ENCODE data around the gene PDE11A.

DNA sequence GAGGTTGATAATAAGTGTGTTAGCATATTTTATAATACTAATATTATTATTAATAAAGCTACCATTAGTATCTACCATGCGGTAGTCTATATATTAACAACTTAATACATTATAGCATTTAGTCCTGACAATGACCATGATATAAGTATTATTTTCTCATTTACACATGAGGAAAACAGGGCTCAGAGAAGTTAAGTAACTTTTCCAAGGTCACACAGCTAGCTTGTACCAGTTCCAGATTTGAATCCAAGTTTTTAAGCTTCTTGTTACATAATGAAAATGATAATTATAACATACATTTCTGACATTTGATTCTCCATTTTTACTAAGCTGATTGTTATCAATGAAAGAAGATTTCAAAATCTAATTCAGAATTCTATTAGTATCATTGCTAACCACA is 369.4 kb downstream of the PDE11A start:
- TF ChIP-seq, protein P1, sequence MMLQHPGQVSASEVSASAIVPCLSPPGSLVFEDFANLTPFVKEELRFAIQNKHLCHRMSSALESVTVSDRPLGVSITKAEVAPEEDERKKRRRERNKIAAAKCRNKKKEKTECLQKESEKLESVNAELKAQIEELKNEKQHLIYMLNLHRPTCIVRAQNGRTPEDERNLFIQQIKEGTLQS (IDR thresholded peaks at IDR 0.05): no peak
- TF ChIP-seq HNF4A (conservative IDR thresholded peaks at IDR 0.05) (no peak), FOXA1 (IDR thresholded peaks at IDR 0.05) (no peak), TAF1 (conservative IDR thresholded peaks at IDR 0.05) (no peak), GABPA (IDR thresholded peaks at IDR 0.05 in 1 of 2, conservative IDR thresholded peaks at IDR 0.05 in 1 of 2) (no peak), YY1 (IDR thresholded peaks at IDR 0.05) (no peak), EGR1 (IDR thresholded peaks at IDR 0.05; ENCODE audit: low read depth in 2 of 2) (no peak), RAD21 (IDR thresholded peaks at IDR 0.05) (no peak)
- TF ChIP-seq, protein P2, sequence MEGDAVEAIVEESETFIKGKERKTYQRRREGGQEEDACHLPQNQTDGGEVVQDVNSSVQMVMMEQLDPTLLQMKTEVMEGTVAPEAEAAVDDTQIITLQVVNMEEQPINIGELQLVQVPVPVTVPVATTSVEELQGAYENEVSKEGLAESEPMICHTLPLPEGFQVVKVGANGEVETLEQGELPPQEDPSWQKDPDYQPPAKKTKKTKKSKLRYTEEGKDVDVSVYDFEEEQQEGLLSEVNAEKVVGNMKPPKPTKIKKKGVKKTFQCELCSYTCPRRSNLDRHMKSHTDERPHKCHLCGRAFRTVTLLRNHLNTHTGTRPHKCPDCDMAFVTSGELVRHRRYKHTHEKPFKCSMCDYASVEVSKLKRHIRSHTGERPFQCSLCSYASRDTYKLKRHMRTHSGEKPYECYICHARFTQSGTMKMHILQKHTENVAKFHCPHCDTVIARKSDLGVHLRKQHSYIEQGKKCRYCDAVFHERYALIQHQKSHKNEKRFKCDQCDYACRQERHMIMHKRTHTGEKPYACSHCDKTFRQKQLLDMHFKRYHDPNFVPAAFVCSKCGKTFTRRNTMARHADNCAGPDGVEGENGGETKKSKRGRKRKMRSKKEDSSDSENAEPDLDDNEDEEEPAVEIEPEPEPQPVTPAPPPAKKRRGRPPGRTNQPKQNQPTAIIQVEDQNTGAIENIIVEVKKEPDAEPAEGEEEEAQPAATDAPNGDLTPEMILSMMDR (IDR thresholded peaks at IDR 0.05; ENCODE audit: low read depth, low read length, missing input control): no peak
- TF ChIP-seq, protein P3, sequence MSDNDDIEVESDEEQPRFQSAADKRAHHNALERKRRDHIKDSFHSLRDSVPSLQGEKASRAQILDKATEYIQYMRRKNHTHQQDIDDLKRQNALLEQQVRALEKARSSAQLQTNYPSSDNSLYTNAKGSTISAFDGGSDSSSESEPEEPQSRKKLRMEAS (IDR thresholded peaks at IDR 0.05): no peak
- TF ChIP-seq, protein P4, sequence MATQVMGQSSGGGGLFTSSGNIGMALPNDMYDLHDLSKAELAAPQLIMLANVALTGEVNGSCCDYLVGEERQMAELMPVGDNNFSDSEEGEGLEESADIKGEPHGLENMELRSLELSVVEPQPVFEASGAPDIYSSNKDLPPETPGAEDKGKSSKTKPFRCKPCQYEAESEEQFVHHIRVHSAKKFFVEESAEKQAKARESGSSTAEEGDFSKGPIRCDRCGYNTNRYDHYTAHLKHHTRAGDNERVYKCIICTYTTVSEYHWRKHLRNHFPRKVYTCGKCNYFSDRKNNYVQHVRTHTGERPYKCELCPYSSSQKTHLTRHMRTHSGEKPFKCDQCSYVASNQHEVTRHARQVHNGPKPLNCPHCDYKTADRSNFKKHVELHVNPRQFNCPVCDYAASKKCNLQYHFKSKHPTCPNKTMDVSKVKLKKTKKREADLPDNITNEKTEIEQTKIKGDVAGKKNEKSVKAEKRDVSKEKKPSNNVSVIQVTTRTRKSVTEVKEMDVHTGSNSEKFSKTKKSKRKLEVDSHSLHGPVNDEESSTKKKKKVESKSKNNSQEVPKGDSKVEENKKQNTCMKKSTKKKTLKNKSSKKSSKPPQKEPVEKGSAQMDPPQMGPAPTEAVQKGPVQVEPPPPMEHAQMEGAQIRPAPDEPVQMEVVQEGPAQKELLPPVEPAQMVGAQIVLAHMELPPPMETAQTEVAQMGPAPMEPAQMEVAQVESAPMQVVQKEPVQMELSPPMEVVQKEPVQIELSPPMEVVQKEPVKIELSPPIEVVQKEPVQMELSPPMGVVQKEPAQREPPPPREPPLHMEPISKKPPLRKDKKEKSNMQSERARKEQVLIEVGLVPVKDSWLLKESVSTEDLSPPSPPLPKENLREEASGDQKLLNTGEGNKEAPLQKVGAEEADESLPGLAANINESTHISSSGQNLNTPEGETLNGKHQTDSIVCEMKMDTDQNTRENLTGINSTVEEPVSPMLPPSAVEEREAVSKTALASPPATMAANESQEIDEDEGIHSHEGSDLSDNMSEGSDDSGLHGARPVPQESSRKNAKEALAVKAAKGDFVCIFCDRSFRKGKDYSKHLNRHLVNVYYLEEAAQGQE (IDR thresholded peaks at IDR 0.05): no peak
- TF ChIP-seq, protein P5, sequence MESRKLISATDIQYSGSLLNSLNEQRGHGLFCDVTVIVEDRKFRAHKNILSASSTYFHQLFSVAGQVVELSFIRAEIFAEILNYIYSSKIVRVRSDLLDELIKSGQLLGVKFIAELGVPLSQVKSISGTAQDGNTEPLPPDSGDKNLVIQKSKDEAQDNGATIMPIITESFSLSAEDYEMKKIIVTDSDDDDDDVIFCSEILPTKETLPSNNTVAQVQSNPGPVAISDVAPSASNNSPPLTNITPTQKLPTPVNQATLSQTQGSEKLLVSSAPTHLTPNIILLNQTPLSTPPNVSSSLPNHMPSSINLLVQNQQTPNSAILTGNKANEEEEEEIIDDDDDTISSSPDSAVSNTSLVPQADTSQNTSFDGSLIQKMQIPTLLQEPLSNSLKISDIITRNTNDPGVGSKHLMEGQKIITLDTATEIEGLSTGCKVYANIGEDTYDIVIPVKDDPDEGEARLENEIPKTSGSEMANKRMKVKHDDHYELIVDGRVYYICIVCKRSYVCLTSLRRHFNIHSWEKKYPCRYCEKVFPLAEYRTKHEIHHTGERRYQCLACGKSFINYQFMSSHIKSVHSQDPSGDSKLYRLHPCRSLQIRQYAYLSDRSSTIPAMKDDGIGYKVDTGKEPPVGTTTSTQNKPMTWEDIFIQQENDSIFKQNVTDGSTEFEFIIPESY (IDR thresholded peaks at IDR 0.05): no peak
